Skeletal muscle tissue (tissue), 4 donors: Measurements from ENCODE around the gene FKBP2. TPM values are rescaled to one million over a fixed set of nuclear protein-coding genes. Genes with fewer than 3 reads are reported as not detected.

Experiments used
- H3K27ac ChIP-seq: one replicate; pipeline ENCODE4 v1.7.0; 2013; ENCODE audit warnings: mild to moderate bottlenecking, low read depth, low read length, inconsistent platforms
- H3K27me3 ChIP-seq, 3 donors: one replicate each; pipeline ENCODE4 v1.7.0; 2013; ENCODE audit warnings: low read length in 3 of 3; ENCODE audit not compliant: control insufficient read depth in 3 of 3, insufficient read depth in 3 of 3
- H3K36me3 ChIP-seq, 3 donors: one replicate each; pipeline ENCODE4 v1.7.0; 2013; ENCODE audit warnings: low read length in 3 of 3; ENCODE audit not compliant: control insufficient read depth in 3 of 3, insufficient read depth in 3 of 3
- H3K4me1 ChIP-seq, 3 donors: one replicate each; pipeline ENCODE4 v1.7.0; 2013; ENCODE audit warnings: low read length in 3 of 3, mild to moderate bottlenecking in 3 of 3; ENCODE audit not compliant: control insufficient read depth in 3 of 3, insufficient read depth in 3 of 3
- H3K4me3 ChIP-seq, 3 donors: one replicate each; pipeline ENCODE4 v1.7.0; 2013; ENCODE audit warnings: low read length in 3 of 3
- H3K9ac ChIP-seq, 3 donors: one replicate each; pipeline ENCODE4 v1.7.0; 2013; ENCODE audit warnings: low read length in 3 of 3, mild to moderate bottlenecking in 3 of 3, moderate library complexity in 2 of 3, low read depth in 1 of 3
- H3K9me3 ChIP-seq, 3 donors: one replicate each; pipeline ENCODE4 v1.7.0; 2013; ENCODE audit warnings: low read length in 3 of 3; ENCODE audit not compliant: control insufficient read depth in 3 of 3
- total RNA-seq: library from RNA; depleted of rRNA; stranded (reverse); fragments of >200 nt; gene quantifications from one replicate; pipeline ENCODE4 v1.2.3, GENCODE V29; 2014
- donor health status: Osteomylitis.

Gene FKBP2
- total RNA-seq, 1 donor from 2014 or later = 26.1 TPM

GRCh38 chr11:64218628-64219353 lies 22.1 kb upstream of the FKBP2 start:
- Histone ChIP-seq H3K9ac (peak overlapping the region in 1 of 3 donors; percentile 50), H3K4me1 (peaks cover 28 to 30% (median 28%) of the 10 kb centered on the region in 3 donors), H3K9me3 (no peaks in the 10 kb centered on the region), H3K4me3 (no peak overlapping the region), H3K36me3 (peaks cover 6 to 8% (median 8%) of the 10 kb centered on the region in 3 donors), H3K27ac (no peak overlapping the region), H3K27me3 (no peaks in the 10 kb centered on the region)

GRCh38 chr11:64219354-64219684 lies 21.6 kb upstream of the FKBP2 start:
- H3K4me3 ChIP-seq = no peak overlapping the region
- no peak overlapping the region for H3K27ac ChIP-seq
- H3K9ac ChIP-seq = peak overlapping the region in 1 of 3 donors; percentile 50
- H3K36me3 ChIP-seq = peaks cover 8 to 13% (median 11%) of the 10 kb centered on the region in 3 donors
- H3K4me1 ChIP-seq = peaks cover 34 to 35% (median 34%) of the 10 kb centered on the region in 3 donors
- H3K27me3 ChIP-seq = no peaks in the 10 kb centered on the region
- no peaks in the 10 kb centered on the region for H3K9me3 ChIP-seq

GRCh38 chr11:64219755-64220154 lies 21.1 kb upstream of the FKBP2 start:
- H3K27me3 ChIP-seq = no peaks in the 10 kb centered on the region
- H3K36me3 ChIP-seq = peaks cover 8 to 15% (median 13%) of the 10 kb centered on the region in 3 donors
- no peak overlapping the region for H3K4me3 ChIP-seq

GRCh38 chr11:64220271-64220670 lies 20.6 kb upstream of the FKBP2 start:
- peaks cover 43 to 44% (median 43%) of the 10 kb centered on the region in 3 donors for H3K4me1 ChIP-seq
- no peak overlapping the region for H3K27ac ChIP-seq
- peaks cover 8 to 15% (median 15%) of the 10 kb centered on the region in 3 donors for H3K36me3 ChIP-seq
- H3K4me3 ChIP-seq = no peak overlapping the region
- peak overlapping the region in 1 of 3 donors; percentile 54 for H3K9ac ChIP-seq
- no peaks in the 10 kb centered on the region for H3K9me3 ChIP-seq
- H3K27me3 ChIP-seq = no peaks in the 10 kb centered on the region

More at GRCh38 chr11:64219755-64220154, 21.1 kb upstream of the FKBP2 start:
- Histone ChIP-seq H3K9ac (no peak overlapping the region), H3K4me1 (peaks cover 38 to 39% (median 38%) of the 10 kb centered on the region in 3 donors), H3K27ac (no peak overlapping the region), H3K9me3 (no peaks in the 10 kb centered on the region)

- peaks cover 48% of the 10 kb centered on the region in 3 donors for H3K4me1 ChIP-seq
- peaks cover 8 to 15% (median 15%) of the 10 kb centered on the region in 3 donors for H3K36me3 ChIP-seq
- no peaks in the 10 kb centered on the region for H3K9me3 ChIP-seq
- no peak overlapping the region for H3K27ac ChIP-seq
- no peaks in the 10 kb centered on the region for H3K27me3 ChIP-seq
- no peak overlapping the region for H3K4me3 ChIP-seq
- peak overlapping the region in 2 of 3 donors; percentile 27 to 54 for H3K9ac ChIP-seq
Observed at GRCh38 chr11:64220798-64221197, 20.1 kb upstream of the FKBP2 start.

GRCh38 chr11:64222651-64223000 lies 18.3 kb upstream of the FKBP2 start:
- Histone ChIP-seq H3K9ac (peak overlapping the region in 2 of 3 donors; percentile 6 to 54), H3K27ac (peak overlapping the region; percentile 65), H3K9me3 (no peaks in the 10 kb centered on the region), H3K4me1 (peaks cover 59 to 65% (median 62%) of the 10 kb centered on the region in 3 donors), H3K27me3 (no peaks in the 10 kb centered on the region), H3K36me3 (peaks cover 8 to 17% (median 15%) of the 10 kb centered on the region in 3 donors), H3K4me3 (peak overlapping the region in 2 of 3 donors; percentile 20 to 29)

GRCh38 chr11:64223001-64223651 lies 17.8 kb upstream of the FKBP2 start:
- Histone ChIP-seq H3K9ac (peak overlapping the region; percentile 43 to 68 (median 45)), H3K4me3 (peak overlapping the region in 2 of 3 donors; percentile 13 to 20), H3K36me3 (peaks cover 8 to 17% (median 15%) of the 10 kb centered on the region in 3 donors), H3K4me1 (peaks cover 60 to 66% (median 63%) of the 10 kb centered on the region in 3 donors), H3K27ac (peak overlapping the region; percentile 65), H3K27me3 (no peaks in the 10 kb centered on the region), H3K9me3 (no peaks in the 10 kb centered on the region)

GRCh38 chr11:64224151-64224890 lies 16.6 kb upstream of the FKBP2 start:
- Histone ChIP-seq H3K4me1 (peaks cover 57 to 67% (median 62%) of the 10 kb centered on the region in 3 donors), H3K27ac (peak overlapping the region; percentile 33), H3K9ac (peak overlapping the region; percentile 51 to 99 (median 99)), H3K27me3 (no peaks in the 10 kb centered on the region), H3K9me3 (no peaks in the 10 kb centered on the region), H3K36me3 (peaks cover 8 to 17% (median 15%) of the 10 kb centered on the region in 3 donors), H3K4me3 (peak overlapping the region in 2 of 3 donors; percentile 95 to 97)

- Histone ChIP-seq H3K27ac (peak overlapping the region; percentile 95), H3K4me1 (peaks cover 64 to 73% (median 69%) of the 10 kb centered on the region in 3 donors), H3K36me3 (peaks cover 8 to 17% (median 14%) of the 10 kb centered on the region in 3 donors), H3K27me3 (no peaks in the 10 kb centered on the region), H3K9me3 (no peaks in the 10 kb centered on the region), H3K9ac (peak overlapping the region; percentile 98 to 99 (median 99)), H3K4me3 (peak overlapping the region; percentile 90 to 97 (median 95))
Observed at GRCh38 chr11:64224891-64225607, 15.8 kb upstream of the FKBP2 start.
